GM18498 (cell line): ENCODE results near the gene ME1.
"Not testable (repeated sequence)": the region's sequence is repeated elsewhere in the genome, so short reads cannot be mapped to it uniquely, and the experiment has no call there.

ENCODE experiments used
- ATAC-seq: cut with Tn5 transposase; IDR thresholded peaks from one replicate; pipeline ENCODE4 v1.9.1; 2021; ENCODE audit warnings: mild to moderate bottlenecking, moderate library complexity; ENCODE audit not compliant: unreplicated experiment

The ME1 gene

DNA sequence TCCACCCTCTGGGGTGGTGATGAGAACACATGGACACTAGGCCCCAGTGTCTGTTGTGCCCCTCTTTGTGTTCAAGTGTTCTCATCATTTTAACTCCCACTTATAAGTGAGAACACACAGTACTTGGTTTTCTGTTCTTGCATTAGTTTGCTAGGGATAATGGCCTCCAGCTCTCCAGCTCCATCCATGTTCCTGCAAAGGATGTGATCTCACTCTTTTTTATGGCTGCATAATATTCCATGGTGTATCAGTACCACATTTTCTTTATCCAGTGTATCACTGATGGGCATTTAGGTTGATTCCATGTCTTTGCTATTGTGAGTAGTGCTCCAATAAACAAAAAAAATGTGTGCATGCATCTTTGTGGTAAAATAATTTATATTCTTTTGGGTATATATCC lies 170.3 kb downstream of the ME1 start:
- no peak for ATAC-seq

- ATAC-seq: no peak
Observed at GRCh38 chr6:83258517-83258916, 172.3 kb downstream of the ME1 start.

GRCh38 chr6:83257791-83258190 lies 173.1 kb downstream of the ME1 start:
- no peak for ATAC-seq

DNA sequence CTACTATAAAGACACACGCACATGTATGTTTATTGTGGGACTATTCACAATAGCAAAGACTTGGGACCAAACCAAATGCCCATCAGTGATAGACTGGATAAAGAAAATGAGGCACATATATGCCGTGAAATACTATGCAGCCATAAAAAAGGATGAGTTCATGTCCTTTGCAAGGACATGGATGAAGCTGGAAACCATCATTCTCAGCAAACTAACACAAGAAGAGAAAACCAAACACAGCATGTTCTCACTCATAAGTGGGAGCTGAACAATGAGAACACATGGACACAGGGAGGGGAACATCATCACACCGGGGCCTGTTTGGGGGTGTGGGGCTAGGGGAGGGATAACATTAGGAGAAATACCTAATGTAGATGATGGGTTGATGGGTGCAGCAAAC lies 174.1 kb downstream of the ME1 start:
- not testable (repeated sequence) for ATAC-seq

DNA sequence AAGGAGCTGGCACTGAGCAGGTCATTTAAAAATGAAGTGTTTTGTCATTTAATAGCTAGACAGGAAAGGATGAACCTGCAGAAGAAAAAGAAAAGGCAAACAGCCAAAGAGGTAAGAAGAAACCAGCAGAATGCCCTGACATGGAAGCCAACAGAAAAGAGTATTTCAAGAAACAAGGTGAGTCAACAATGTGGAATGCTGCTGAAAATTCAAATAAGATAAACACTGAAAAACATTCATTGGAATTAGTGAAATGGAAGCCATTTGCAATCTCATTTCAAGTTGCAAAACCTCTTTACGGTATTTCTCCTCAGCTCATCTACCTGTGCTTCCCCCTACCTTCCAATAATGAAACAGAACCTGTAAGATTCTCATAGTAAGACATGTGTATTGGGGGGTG lies 178.1 kb downstream of the ME1 start:
- no peak for ATAC-seq

DNA sequence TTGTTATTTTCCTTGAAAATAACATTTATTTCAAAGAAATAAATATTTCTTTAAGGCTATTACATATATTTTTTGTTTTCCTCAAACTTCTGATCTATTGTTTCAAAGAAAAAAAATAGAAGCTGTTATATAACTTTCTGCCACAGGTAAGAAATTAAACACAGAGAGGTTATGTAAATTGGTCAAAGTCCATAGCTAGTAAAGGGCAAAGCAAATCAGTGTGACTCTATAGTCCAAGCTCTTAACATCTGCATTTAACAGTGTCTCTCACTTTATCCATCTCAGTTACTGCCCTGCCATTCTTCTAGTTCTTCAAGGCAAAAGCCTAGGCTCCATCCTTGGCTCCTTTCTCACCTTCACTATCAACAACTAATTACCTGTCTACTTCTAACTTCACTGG lies 180.6 kb downstream of the ME1 start:
- no peak for ATAC-seq

DNA sequence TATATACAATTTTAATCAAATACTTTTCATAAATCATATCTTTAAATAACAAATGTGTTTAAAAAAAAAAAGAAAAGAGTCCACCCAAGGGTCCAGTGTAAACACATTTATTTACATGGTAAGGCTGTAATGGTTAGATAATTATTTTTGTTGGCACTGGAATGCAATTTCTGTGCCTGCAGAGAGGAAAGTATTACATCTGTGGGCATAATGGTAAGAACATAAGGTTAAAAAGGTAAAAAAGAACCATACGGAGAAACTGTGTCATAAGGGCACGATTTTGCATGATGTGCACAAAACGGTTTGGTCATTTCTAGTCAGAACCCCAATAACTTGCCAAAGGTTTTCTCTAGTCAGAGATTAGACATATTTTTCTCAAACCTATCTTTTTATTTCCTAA lies 183.4 kb downstream of the ME1 start:
- no peak for ATAC-seq

DNA sequence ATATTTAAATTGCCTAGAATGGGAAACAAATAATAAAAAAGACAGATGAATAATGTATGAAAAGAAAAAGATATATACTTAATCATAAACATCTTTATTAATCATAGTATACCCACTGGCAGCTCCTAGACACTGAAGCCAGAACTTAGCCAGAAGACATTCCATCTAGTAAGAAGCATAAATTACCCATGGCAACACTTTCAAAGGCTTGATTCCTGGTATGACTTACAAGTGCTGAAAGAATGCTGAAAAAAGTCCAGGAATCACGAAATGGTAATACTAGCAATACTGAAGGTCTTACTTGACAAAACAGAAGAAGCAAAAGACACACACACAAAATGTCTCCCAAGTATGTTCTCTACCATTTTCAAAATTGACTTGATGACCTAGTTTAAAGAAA lies 199.7 kb downstream of the ME1 start:
- no peak for ATAC-seq

DNA sequence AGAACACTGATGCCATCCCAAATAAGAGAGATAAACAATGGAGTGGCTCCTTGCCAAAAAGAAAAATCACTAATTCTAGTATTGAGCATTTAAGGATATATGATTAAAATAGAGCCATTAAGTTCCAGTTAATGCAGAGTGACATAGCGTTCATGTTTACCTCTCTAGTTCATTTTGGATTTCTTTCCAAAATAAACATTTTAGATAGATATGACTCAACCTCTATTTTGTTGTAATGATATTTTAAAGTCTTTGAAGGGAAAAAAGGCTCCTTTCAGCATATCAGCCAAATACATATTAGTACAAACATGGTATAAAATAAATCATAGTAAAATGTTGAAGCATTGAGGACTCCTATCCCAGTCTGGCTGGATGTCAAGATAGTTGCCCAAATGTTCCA lies 204.3 kb downstream of the ME1 start:
- ATAC-seq: no peak

DNA sequence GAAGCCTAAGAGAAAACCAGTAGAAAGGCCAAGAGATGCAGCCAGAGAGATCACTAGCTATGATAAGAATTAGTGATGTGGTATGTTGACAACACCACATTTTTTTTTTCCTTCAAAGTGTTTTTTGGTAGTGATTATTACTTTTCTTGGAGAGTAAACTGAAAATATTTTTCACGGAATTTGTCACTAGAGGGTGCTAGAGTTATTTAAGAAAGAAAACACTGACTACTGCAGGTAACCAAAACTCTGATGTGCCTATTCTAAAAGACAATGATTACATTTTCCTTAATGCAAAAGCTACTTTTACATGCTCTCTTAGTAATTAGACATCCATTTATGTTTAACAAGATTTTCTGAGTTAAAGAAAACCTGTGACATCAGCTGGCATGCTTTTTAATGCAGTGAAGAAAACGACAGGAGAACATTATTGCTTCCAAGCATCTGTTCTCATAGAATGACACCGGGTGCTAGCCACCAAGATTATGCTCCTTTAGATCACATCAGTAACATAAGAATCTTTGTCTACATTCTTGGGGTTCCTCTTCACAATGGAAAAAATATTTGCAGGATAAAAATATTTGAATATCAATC lies 208.9 kb downstream of the ME1 start:
- no peak for ATAC-seq

DNA sequence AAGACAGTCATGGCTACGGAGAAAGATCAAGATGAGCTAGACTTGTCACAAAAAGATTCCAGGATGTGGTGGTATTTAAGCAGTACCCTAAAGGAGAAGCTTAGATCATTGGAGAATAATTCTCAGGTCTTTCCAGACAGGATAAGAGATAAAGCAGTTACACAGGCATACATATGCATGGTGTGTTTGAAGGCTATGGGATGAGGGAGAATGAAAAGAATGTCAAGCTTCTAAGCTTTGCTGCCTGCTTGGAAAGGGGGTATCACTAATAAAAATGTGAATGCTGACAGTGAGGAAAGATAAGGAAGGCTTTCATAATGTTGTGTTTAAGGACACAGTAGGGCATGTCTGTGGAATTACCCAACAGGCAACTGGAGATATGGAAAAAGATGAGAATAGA lies 209.6 kb downstream of the ME1 start:
- ATAC-seq: no peak

- no peak for ATAC-seq
Observed at GRCh38 chr6:83220121-83220520, 210.7 kb downstream of the ME1 start.

GRCh38 chr6:83218646-83219045 lies 212.2 kb downstream of the ME1 start:
- no peak for ATAC-seq

- no peak for ATAC-seq
Observed at GRCh38 chr6:83216806-83217205, 214.0 kb downstream of the ME1 start.

GRCh38 chr6:83215131-83216047 lies 215.5 kb downstream of the ME1 start:
- ATAC-seq: peak; percentile 99

DNA sequence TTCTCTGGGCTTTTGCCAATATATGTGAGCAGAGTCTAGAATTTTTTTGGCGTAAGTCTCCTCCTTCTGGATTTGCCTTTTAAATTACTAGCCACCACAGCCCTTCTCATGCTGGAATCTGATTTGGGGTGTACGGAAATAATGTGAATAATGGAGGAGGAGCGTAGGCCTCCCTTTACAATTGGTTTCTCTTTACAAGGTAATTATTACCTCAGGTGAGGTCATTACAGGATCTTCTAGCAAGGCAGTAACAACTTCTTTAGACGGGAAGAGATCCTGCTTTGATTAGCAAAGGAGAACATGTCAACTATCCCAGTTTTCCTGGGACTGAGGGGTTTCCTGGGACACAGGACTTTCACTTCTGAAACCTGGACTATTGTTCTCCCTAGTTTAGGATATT lies 228.8 kb downstream of the ME1 start:
- no peak for ATAC-seq

GRCh38 chr6:83199863-83200225 lies 231.0 kb downstream of the ME1 start:
- no peak for ATAC-seq

GRCh38 chr6:83199173-83199862 lies 231.5 kb downstream of the ME1 start:
- peak; percentile 51 for ATAC-seq

- no peak for ATAC-seq
Observed at GRCh38 chr6:83198486-83199172, 232.2 kb downstream of the ME1 start.

GRCh38 chr6:83193747-83194566 lies 236.9 kb downstream of the ME1 start:
- ATAC-seq: peak; percentile 28
